Psoas muscle (tissue), 8 donors: Measurements from ENCODE around the gene STK26. TPM values are rescaled to one million over a fixed set of nuclear protein-coding genes. Genes with fewer than 3 reads are reported as not detected.
"Not testable (repeated sequence)": the region's sequence is repeated elsewhere in the genome, so short reads cannot be mapped to it uniquely, and the experiment has no call there.

Source experiments
- ATAC-seq, 4 donors: fragments of 200-7000 bp; cut with Tn5 transposase; one replicate each; pipeline ENCODE4 v1.9.1; 2020; ENCODE audit warnings: moderate library complexity in 3 of 4, mild to moderate bottlenecking in 2 of 4
- DNase-seq, 2 donors: peaks; one replicate each; pipeline ENCODE4 v3.0.0-alpha.2; 2020
- H3K27ac ChIP-seq: fragments of 200-600 bp; one replicate; pipeline ENCODE4 v1.8.0; 2022
- H3K27me3 ChIP-seq, 3 donors: fragments of 200-600 bp in 1 of 3; one replicate each; pipeline versions ENCODE4 v1.6.1 to v1.8.0; 2013 to 2022; ENCODE audit warnings: low read length in 2 of 3, mild to moderate bottlenecking in 2 of 3, moderate library complexity in 1 of 3; ENCODE audit not compliant: insufficient read depth in 3 of 3
- H3K36me3 ChIP-seq, 2 donors: fragments of 200-600 bp in 1 of 2; one replicate each; pipeline versions ENCODE4 v1.6.1 to v1.8.0; 2013 to 2022; ENCODE audit warnings: low read depth in 1 of 2, mild to moderate bottlenecking in 1 of 2, moderate library complexity in 1 of 2; ENCODE audit not compliant: insufficient read depth in 1 of 2
- H3K4me1 ChIP-seq: fragments of 200-600 bp; one replicate; pipeline ENCODE4 v1.8.0; 2022
- H3K4me3 ChIP-seq: fragments of 200-600 bp; one replicate; pipeline ENCODE4 v1.8.0; 2022; ENCODE audit warnings: mild to moderate bottlenecking
- H3K9me3 ChIP-seq: fragments of 200-600 bp; one replicate; pipeline ENCODE4 v1.8.0; 2022
- CTCF ChIP-seq: fragments of 200-600 bp; IDR thresholded peaks from one replicate; pipeline ENCODE4 v1.8.0; 2022; ENCODE audit warnings: antibody characterized with exemption
- WGBS, 3 donors: extraction: QIAGEN DNeasy Blood & Tissue Kit; methylation state at CpG; one replicate each; pipeline versions ENCODE4 v1.1.6 to v1.1.7; 2013; 5-methylcytosine and 5-hydroxymethylcytosine counted together
- intact Hi-C, 2 donors: fragments of 100-400 bp; cut with DNase I; formaldehyde crosslinking; loops; one replicate each; pipeline versions ENCODE4 v1.11.0 to v1.14.2; 2022
- polyA plus RNA-seq, 3 donors: library from polyadenylated mRNA; stranded (reverse); fragments of 200-250 nt; gene quantifications; one replicate each; pipeline ENCODE4 v1.2.3, GENCODE V29; 2013
- total RNA-seq, 4 donors: library from RNA; stranded (reverse); fragmentation: NEBNext Ultra II Directional in 2 of 4; extraction: Animal tissue kit (Norgen Biotek cat#: 25700) in 2 of 4; gene quantifications; one replicate each; pipeline versions ENCODE4 v1.2.1 to v1.2.4, GENCODE V29; 2021 to 2023
- donor health status: healthy with polysubstance abuse.
- donor health status: DM: no; HTN: no; CAD: no; lungs with moderate emphysema.
- donor health status: Bipolar disorder and iron deficiency.
- donor health status: healthy.
- donor health status: DM: yes; HTN: yes; CAD: no.
- donor health status: DM: no; HTN: no; CAD: no.
- donor health status: DM: no; HTN: no; CAD: no.
- donor health status: DM: yes; HTN: yes; CAD: no.

Gene STK26
- total and polyA plus RNA-seq, 7 donors, result 0.25 to 0.79 (median 0.44) TPM

- peaks cover 0 to 21% (median 0%) of the 10 kb centered on the region in 3 donors for H3K27me3 ChIP-seq
- intact Hi-C loops, result no loop called here
- no peaks in the 10 kb centered on the region for H3K9me3 ChIP-seq
- H3K4me1 ChIP-seq, result no peaks in the 10 kb centered on the region
- no peak for ATAC-seq
- H3K4me3 ChIP-seq, result no peak overlapping the region
- no peak overlapping the region for H3K27ac ChIP-seq
- H3K36me3 ChIP-seq, result no peaks in the 10 kb centered on the region
- no peak for TF ChIP-seq CTCF
- DNase-seq, result no peak
- WGBS, 3 donors, result 63 to 87% (median 78%) methylated on average over 4 of the region's 4 CpGs
Observed at GRCh38 chrX:132041015-132041414, 17.9 kb downstream of the STK26 start.

GRCh38 chrX:132043977-132044376 lies 20.9 kb downstream of the STK26 start:
- H3K4me1 ChIP-seq, result no peaks in the 10 kb centered on the region
- H3K27ac ChIP-seq, result no peak overlapping the region
- intact Hi-C loops, result no loop called here
- no peak overlapping the region for H3K4me3 ChIP-seq
- H3K9me3 ChIP-seq, result no peaks in the 10 kb centered on the region
- 67 to 94% (median 90%) methylated on average over 2 of the region's 2 CpGs for WGBS, 3 donors
- ATAC-seq, result no peak
- H3K27me3 ChIP-seq, result peaks cover 0 to 10% (median 0%) of the 10 kb centered on the region in 3 donors
- DNase-seq, result no peak
- H3K36me3 ChIP-seq, result no peaks in the 10 kb centered on the region
- no peak for TF ChIP-seq CTCF

- no peak for TF ChIP-seq CTCF
- ATAC-seq, result no peak
- Histone ChIP-seq H3K27me3 (peaks cover 0 to 10% (median 0%) of the 10 kb centered on the region in 3 donors), H3K4me3 (no peak overlapping the region), H3K9me3 (no peaks in the 10 kb centered on the region), H3K36me3 (no peaks in the 10 kb centered on the region), H3K27ac (no peak overlapping the region), H3K4me1 (no peaks in the 10 kb centered on the region)
- 70 to 91% (median 79%) methylated on average over 4 of the region's 4 CpGs for WGBS, 3 donors
- intact Hi-C loops, result no loop called here
- DNase-seq, result no peak
Observed at GRCh38 chrX:132044953-132045352, 21.9 kb downstream of the STK26 start.

- intact Hi-C loops, result no loop called here
- H3K9me3 ChIP-seq, result no peaks in the 10 kb centered on the region
- WGBS, 3 donors, result 60 to 68% (median 66%) methylated on average over 2 of the region's 2 CpGs
- ATAC-seq, result no peak
- no peak overlapping the region for H3K4me3 ChIP-seq
- no peak overlapping the region for H3K27ac ChIP-seq
- no peaks in the 10 kb centered on the region for H3K4me1 ChIP-seq
- H3K27me3 ChIP-seq, result peaks cover 0 to 10% (median 0%) of the 10 kb centered on the region in 3 donors
- H3K36me3 ChIP-seq, result no peaks in the 10 kb centered on the region
- DNase-seq, result no peak
- no peak for TF ChIP-seq CTCF
Observed at GRCh38 chrX:132045456-132045855, 22.4 kb downstream of the STK26 start.

GRCh38 chrX:132046533-132046932 lies 23.4 kb downstream of the STK26 start:
- 39 to 55% (median 52%) methylated on average over 2 of the region's 2 CpGs for WGBS, 3 donors
- H3K36me3 ChIP-seq, result no peaks in the 10 kb centered on the region
- H3K4me3 ChIP-seq, result no peak overlapping the region
- H3K4me1 ChIP-seq, result no peaks in the 10 kb centered on the region
- TF ChIP-seq CTCF, result no peak
- no peak for ATAC-seq
- peaks cover 0 to 10% (median 0%) of the 10 kb centered on the region in 3 donors for H3K27me3 ChIP-seq
- no peaks in the 10 kb centered on the region for H3K9me3 ChIP-seq
- no peak for DNase-seq
- intact Hi-C loops, result no loop called here
- H3K27ac ChIP-seq, result no peak overlapping the region

GRCh38 chrX:132051778-132052177 lies 28.7 kb downstream of the STK26 start:
- intact Hi-C loops, H3K36me3 ChIP-seq, H3K4me1 ChIP-seq, H3K9me3 ChIP-seq, H3K4me3 ChIP-seq, DNase-seq, H3K27me3 ChIP-seq, H3K27ac ChIP-seq, ATAC-seq: not testable (repeated sequence)
